GM18870 (cell line): ENCODE results near the gene PFKL.

ENCODE experiments used
- ATAC-seq: cut with Tn5 transposase; IDR thresholded peaks from one replicate; pipeline ENCODE4 v1.9.1; 2021; ENCODE audit warnings: moderate library complexity; ENCODE audit not compliant: unreplicated experiment

Gene PFKL

DNA sequence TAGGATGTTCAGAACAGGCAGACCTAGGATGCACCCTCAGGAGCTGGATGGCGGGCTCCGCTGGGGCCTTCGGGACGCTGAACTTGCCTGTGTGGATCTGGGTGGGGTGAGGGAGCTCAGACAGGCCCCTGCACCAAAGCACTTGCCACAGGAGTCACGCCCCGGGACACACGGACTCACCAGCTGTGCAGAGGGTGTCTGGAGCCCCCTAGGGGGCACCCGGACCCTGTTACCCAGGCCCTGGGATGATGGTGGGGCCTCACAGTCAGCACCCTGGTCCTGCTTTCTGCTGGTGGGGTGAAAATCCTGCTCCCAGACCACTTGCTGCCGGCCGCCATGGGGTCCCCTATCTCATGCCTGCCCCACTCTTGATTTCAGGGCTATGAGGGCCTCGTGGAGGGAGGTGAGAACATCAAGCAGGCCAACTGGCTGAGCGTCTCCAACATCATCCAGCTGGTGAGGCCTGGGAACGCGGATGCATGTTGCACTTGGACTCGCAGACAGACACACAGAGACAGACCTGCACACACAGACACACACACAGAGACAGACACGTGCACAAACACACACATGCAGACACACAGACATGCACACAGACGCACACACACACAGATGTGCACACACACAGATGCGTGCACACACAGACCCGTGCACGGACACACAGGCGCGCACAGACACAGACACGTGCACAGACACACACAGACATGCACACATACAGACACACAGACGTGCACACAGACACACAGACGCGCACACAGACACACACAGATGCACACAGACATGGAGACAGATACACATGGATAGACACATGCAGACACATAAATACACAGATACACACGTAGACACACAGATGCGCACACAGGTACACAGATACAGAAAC lies 11.0 kb downstream of the PFKL start:
- no peak for ATAC-seq

DNA sequence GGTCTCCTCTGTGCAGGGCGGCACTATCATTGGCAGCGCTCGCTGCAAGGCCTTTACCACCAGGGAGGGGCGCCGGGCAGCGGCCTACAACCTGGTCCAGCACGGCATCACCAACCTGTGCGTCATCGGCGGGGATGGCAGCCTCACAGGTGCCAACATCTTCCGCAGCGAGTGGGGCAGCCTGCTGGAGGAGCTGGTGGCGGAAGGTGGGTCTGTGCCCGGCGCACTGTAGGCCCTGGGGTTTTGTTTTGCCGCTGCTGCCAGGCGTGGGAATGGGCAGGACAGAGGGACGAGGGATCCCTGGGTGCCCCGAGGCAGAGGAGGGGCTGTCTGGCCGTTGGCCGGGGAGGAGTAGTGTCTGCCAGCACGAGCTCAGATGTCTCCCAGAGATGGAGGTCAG lies 12.2 kb downstream of the PFKL start:
- no peak for ATAC-seq

DNA sequence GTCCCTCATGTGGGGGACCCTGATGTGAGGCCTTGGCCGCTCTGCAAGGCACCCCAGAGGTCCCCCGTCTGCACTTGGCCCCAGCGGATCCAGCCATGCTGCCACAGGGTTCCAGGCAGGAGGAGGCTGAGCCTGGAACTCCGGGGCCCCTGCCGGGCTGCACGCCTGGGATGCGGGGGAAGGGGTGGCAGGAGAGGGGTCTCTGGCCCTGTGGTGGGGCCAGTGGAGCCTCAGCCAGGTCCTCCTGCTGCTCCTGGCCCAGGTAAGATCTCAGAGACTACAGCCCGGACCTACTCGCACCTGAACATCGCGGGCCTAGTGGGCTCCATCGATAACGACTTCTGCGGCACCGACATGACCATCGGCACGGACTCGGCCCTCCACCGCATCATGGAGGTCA lies 12.9 kb downstream of the PFKL start:
- no peak for ATAC-seq

DNA sequence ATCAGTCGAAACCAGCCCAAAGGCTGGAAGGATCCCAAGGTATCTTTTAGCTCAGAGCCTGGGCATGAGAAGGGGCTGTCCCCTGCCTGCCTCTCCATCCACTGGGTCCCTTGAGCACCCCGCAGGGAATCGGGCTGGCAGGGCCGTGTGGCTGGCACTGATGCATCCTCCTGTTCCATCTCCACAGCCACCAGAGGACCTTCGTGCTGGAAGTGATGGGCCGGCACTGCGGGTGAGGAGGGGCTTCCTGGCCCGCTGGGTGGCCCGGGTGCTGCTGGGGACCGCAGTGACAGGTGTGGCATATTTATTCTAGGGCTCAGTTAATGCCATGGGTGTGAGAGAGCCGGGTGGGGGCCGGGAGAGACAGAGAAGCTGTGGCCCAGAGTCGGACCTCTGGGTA lies 13.6 kb downstream of the PFKL start:
- no peak for ATAC-seq

DNA sequence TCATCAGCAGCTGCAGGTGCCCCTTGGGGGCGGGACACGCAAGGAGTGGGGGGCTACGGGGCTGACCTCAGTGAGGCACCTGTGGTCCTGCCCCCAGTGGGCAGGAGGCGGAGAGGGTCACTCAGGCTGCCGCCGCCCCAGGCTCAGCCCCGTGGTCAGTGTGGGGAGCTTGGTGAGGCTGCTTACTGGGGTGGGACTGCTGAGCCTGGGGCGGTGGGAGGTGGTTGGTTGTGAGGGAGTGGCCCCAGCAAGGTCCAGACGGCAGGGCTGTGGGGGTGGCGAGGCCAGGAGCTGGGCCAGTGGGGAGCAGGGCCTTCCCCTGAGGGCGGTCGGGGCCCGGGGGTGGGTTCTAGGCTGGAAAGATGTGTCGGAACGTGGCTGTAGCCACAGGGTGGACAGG lies 14.3 kb downstream of the PFKL start:
- ATAC-seq, result no peak

DNA sequence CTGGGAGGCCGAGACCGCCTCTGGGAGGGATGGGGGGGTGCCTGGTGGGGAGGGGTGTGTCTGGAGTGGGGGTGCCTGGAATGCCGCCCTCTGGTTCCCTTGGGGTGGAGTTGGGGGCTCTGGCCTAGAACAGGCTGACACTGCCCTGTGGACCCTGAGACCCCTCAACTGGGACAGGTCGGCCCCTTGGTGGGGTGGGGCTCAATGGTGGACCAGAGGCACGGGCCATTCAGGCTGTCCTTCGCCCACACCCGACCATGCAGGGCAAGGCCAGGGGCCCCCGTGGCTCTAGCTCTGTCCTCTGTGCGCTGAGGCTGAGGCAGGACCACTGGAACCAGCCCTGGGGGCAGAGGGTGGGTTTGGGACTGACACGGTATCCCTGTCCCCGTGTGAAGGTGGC lies 14.7 kb downstream of the PFKL start:
- no peak for ATAC-seq

DNA sequence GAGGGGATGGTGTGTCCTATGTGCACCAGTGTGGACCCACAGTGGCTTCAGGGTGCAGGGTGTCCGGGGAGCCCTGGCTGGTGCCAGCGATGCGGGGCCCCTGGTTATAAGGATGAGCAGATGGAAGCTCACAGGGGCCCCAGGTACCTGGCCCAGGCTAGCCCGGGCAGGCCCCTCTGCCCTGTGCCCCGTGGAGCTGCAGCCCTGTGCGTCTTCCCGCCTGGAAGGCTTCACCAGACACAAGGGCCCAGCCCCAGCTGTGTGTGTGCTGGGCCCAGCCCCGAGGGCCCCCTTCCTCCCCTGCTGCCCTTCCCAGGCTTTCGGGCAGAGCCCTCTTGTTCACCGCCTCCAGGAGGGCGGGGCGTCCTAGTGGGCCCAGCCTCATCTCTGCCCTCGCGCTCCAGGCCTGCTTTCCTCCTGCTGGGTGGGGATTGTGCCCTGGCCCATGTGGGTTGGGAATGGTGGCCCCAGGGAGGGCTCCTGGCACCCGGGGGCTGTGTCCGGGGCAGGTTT lies 15.9 kb downstream of the PFKL start:
- ATAC-seq, result no peak

DNA sequence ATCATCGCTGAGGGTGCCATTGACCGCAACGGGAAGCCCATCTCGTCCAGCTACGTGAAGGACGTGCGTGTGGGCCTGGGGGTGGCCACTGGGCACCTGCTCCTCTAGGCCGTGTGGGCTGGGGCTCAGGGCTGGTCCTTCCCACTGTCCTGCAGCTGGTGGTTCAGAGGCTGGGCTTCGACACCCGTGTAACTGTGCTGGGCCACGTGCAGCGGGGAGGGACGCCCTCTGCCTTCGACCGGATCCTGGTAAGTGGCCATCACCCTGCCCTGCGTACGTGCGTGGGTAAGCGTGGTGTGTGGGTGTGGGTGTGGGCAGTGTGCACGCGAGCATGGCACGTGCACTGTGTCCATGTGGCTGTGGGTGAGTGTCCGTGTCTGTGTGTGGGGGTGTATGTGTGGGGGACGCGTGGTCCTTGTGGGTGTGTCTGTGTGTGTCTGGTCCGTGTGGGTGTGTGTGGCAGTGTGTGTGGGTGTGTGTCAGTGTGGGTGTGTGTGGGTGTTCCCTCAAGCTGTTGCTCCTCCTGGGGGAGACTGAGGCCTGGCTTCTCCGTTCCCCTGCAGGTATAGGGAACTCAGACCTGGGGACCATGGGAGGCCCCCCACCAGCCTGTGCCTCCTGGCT lies 16.5 kb downstream of the PFKL start:
- ATAC-seq, result no peak

DNA sequence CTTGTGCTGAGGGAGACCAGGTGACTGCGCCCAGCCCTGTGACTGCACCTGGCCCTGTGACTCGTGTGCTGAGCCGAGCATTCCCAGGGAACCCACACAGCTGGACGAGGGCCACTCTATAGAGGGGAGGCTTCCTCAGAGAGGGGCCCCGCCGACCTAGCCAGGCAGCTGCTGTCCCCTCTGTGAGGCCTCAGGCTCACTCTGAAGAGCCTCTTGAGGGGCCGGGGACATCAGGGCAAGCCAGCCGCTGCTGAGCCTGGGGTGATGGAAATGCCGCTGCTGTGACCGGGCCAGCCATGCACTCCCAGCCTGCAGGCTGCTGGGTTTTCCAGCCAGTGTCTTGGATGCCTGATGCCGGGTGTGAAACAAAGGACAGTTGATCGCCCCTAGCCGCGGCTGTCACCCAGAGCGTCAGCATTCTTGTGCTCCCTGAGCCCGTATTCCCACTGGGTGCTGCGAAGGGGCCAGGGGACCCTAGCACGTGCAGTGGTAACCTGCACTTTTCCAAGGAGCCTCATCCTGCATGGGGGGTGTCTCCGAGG lies 17.5 kb downstream of the PFKL start:
- no peak for ATAC-seq

DNA sequence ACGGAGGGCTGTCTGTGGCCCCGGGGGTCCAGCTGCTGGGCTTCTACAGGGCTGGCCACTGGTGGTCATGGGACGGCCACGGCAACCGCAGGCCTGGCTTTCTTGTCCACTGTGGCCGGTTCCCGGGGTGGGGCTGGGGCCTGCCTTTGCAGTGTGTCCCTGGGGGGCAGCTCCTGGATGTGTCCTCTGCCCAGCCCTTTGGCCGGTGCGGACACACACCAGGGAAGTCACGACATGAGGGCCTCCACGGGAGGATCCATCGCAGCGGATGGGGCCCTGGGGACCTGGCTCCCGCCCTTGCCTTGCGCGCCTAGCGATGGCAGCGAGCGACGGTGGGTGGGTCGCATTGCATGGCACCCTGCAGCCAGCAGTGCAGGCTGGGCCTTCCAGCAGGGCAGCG lies 18.0 kb downstream of the PFKL start:
- no peak for ATAC-seq

DNA sequence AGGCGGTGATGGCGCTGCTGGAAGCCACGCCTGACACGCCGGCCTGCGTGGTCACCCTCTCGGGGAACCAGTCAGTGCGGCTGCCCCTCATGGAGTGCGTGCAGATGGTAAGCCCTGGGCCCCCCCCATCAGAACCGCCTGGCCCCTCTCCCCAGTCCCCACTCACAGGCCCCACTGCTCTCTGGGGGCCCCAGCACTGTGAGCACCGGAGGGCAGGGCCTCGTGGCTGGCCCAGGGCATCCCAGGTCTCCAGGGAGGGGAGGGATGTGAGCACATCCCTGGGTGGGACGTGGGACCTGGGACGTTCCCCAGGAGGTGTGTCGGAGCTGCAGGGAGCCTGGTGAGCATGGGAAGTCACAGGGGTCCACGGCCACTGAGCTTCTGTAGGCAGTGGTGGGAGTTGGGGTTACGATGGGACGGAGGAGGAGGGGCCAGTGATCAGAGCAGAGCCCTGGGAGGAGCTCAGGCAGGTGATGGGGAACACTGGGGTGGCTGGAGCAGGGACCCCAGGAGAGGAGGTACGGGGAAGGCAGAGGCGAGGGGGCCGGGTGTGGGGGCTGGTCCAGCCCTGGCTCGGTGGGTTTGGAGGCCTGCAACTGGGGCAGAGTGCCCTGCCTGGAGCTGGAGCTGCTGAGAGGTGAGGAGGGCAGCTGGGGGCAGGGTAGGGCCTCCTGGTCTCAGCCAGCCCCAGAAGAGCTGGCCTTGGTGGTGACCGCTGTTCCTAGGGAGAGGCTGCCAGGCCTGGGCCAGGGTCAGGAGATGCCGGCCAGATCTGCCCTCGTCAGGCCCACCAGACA lies 18.8 kb downstream of the PFKL start:
- ATAC-seq, result no peak

DNA sequence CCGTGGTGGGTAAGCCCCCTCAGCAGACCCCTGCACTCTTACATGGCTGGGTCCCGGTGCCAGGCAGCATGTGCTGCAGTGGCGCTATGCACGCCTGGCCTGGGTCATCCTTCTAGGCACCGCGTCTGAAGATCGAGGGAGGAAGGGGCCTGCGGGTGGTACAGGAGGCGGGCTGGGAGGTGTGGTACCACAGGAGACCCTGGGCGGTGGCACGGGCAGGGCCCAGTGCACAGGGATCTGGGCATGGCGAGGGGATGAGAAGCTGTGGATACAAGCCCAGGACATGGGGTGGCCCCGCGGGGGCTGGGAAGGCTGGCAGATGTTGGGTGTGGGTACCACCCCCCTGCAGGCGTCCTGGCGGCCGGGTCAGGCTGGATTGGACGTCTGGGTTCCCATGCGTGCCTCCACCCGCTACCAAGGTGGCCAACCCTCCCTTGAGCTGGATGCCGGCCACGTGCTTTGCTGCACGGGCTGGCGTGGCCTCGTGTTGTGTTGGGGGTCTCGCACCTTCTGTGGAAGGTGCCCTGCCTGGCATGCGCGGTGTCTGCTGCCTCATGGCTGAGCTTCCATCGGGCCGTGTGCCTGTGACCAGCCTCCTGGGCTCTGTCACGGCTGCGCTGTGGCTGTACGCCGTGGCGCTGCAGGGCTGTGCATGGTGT lies 19.7 kb downstream of the PFKL start:
- ATAC-seq, result no peak

DNA sequence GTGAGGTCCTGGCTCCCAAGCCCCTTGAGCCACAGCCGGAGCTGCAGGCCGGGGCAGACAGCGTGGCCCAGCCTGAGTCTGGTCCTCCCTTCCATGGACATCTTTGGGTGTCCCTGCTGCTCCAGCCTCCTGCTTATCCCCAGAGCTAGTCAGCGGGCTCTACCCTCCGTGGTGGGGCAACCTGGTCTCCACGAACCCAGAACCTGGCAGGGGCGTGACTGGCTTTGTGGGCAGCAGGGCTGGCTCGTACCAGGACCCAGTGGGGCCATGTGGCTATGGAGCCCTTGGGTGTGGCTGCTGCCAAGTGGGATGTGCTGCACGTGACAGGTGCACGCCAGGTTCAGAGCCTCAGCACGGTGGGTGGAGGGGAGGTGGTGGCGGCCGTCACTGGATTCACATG lies 21.0 kb downstream of the PFKL start:
- ATAC-seq, result no peak

DNA sequence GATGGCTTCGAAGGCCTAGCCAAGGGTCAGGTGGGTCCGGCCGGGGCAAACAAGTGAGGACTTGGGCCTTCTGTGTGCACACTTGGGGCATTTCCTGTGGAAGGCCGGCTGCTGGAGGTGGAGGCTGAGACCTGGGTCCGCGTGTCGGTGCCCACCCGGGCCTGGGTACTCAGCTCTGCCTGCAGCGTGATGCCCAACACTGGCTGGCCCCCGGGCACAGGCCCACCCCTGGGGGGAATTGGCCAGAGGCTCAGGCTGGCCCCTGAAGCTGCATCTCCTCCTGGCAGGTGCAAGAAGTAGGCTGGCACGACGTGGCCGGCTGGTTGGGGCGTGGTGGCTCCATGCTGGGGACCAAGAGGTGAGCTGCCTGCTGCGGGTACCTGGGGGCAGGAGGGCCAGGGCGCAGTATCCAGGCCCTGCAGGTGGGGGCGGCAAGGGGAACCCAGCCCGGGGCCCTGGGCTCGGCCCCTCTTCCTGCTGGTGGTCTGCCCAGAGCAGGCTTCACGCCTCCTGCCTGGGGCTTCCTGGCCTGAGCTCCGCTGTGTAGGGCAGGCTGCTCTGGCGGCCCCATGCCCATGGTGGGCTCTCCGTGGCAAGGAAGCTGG lies 22.1 kb downstream of the PFKL start:
- ATAC-seq, result no peak

DNA sequence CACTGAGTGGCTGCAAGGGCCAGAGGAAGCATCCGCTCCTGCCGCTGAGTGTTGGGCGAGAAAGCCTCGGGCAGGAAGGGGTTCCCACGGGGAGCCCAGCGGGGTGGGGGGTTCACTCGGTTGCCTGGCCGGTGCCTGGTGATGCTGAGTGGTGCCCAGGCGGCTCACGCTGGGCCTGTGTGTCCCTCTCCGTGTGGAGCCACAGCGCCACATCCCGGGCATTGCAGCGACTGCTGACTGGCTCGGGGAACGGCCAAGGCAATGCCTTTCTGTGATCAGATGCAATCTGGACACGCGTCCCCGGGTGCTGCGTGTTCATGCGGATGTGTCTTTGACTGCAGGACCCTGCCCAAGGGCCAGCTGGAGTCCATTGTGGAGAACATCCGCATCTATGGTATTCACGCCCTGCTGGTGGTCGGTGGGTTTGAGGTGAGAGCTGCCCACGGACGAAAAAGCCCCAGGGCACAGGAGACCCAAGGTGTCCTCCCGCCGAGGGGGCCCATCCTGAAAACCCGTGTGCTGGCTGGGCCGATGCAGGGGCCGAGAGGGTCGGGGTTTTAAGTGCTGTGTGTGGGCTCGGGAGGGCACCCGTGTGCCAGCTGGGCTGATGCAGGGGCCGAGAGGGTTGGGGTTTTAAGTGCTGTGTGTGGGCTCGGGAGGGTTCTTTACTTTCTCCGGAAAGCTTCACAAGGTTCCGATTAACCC lies 22.9 kb downstream of the PFKL start:
- ATAC-seq, result no peak

DNA sequence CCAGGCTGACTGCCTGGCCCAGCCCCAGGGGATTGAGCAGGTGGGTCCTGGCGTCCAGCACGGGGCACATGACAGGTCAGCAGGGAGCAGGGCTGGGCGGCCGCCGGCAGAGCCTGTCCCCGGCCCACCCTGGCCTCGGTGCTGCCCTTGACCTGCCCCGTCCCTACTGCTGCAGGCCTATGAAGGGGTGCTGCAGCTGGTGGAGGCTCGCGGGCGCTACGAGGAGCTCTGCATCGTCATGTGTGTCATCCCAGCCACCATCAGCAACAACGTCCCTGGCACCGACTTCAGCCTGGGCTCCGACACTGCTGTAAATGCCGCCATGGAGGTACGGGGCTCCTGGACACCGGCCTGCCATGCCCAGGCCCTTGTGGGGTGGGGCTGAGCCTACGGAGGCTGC lies 23.7 kb downstream of the PFKL start:
- no peak for ATAC-seq

DNA sequence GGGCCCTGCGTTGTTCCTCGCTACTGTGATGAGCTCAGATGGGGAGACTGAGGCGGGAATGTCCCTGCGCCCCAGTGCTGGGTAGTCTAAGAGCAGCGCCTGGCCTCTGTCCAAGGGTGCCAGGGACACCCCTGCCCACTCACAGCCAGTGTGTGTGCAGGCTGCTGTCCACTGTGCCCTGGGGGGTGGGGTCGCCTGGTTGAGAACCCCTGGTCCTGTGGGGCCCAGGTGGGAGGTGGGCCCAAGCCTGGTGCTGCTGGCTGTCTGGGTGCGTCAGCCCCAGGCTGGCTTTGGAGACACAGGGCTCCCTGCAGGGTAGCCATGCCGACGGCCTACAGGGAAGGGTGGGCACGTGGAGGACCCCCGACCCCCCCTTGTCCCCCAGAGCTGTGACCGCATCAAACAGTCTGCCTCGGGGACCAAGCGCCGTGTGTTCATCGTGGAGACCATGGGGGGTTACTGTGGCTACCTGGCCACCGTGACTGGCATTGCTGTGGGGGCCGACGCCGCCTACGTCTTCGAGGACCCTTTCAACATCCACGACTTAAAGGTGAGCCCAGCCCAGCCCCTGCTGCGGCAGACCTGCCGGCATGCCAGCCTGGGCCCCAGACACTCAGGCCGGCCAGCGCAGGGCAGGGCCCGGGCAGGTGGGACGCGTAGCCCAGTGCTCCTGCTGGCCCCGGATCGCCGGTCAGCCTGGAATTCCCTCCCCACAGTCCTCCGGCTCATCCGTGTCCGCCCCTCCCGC lies 24.4 kb downstream of the PFKL start:
- ATAC-seq, result no peak

DNA sequence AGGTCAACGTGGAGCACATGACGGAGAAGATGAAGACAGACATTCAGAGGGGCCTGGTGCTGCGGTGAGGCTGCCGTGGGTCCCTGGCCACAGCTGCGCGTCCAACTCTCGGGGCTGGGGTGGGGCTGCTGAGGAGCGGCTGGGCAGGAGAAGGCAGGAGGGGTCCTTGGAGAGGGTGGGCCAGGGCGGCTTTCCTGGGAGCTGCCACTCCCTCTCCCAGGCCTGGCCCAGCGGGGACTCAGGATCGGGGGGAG lies 24.9 kb downstream of the PFKL start:
- no peak for ATAC-seq
